Stimulated activated naive CD8-positive, alpha-beta T cell treated with anti-CD3 and anti-CD28 coated beads, Interleukin-15, Interleukin-2, amounts not matched to agents 100 U/mL and 50 U/mL, for 24 hours (primary cell): ENCODE data around the gene PRRT4.

Experiments
- ATAC-seq: fragments of 150-1000 bp; cut with Tn5 transposase; one replicate; pipeline ENCODE4 v1.10.0; 2021
- DNase-seq: peaks from one replicate; pipeline ENCODE4 v3.0.0; 2021

The PRRT4 gene

GRCh38 chr7:128395748-128396147, 34.3 kb upstream of the PRRT4 start:
- ATAC-seq, result no peak
- no peak for DNase-seq

- ATAC-seq (no peak), DNase-seq (no peak)
Measured at GRCh38 chr7:128394904-128395496, 33.5 kb upstream of the PRRT4 start.

GRCh38 chr7:128393526-128394330, 32.2 kb upstream of the PRRT4 start:
- DNase-seq, result no peak
- no peak for ATAC-seq

- no peak for ATAC-seq
- no peak for DNase-seq
Measured at GRCh38 chr7:128392446-128393327, 31.2 kb upstream of the PRRT4 start.

GRCh38 chr7:128391805-128392204, 30.3 kb upstream of the PRRT4 start:
- ATAC-seq (no peak), DNase-seq (no peak)

- no peak for ATAC-seq
Measured at GRCh38 chr7:128390871-128391565, 29.5 kb upstream of the PRRT4 start.

GRCh38 chr7:128389618-128390329, 28.3 kb upstream of the PRRT4 start:
- DNase-seq (no peak), ATAC-seq (no peak)

More at GRCh38 chr7:128390871-128391565, 29.5 kb upstream of the PRRT4 start:
- no peak for DNase-seq

GRCh38 chr7:128389085-128389617, 27.7 kb upstream of the PRRT4 start:
- no peak for ATAC-seq

GRCh38 chr7:128388145-128388485, 26.6 kb upstream of the PRRT4 start:
- DNase-seq (no peak), ATAC-seq (no peak)

More at GRCh38 chr7:128389085-128389617, 27.7 kb upstream of the PRRT4 start:
- no peak for DNase-seq

- DNase-seq (peak; percentile 81), ATAC-seq (peak; percentile 74)
Measured at GRCh38 chr7:128387216-128388144, 26.0 kb upstream of the PRRT4 start.

GRCh38 chr7:128385988-128386925, 24.8 kb upstream of the PRRT4 start:
- DNase-seq (no peak), ATAC-seq (no peak)

GRCh38 chr7:128384726-128385125, 23.2 kb upstream of the PRRT4 start:
- no peak for DNase-seq
- no peak for ATAC-seq

GRCh38 chr7:128383776-128384175, 22.3 kb upstream of the PRRT4 start:
- ATAC-seq (no peak), DNase-seq (no peak)

- ATAC-seq (peak; percentile 33), DNase-seq (peak; percentile 64)
Measured at GRCh38 chr7:128381161-128381821, 19.8 kb upstream of the PRRT4 start.

- no peak for DNase-seq
- no peak for ATAC-seq
Measured at GRCh38 chr7:128380483-128381106, 19.1 kb upstream of the PRRT4 start.

- DNase-seq (no peak), ATAC-seq (no peak)
Measured at GRCh38 chr7:128379900-128380479, 18.5 kb upstream of the PRRT4 start.

- no peak for DNase-seq
- no peak for ATAC-seq
Measured at GRCh38 chr7:128378637-128379036, 17.1 kb upstream of the PRRT4 start.

GRCh38 chr7:128376077-128376476, 14.6 kb upstream of the PRRT4 start:
- ATAC-seq (no peak), DNase-seq (no peak)
